ENCODE data around the gene TEX14.

GRCh38 chr17:58569196-58569595 is 122.6 kb downstream of the TEX14 start:
- no peak for TF ChIP-seq CTCF (IDR thresholded peaks at IDR 0.05)
- TF ChIP-seq POLR2AphosphoS5 (IDR thresholded peaks at IDR 0.05) = no peak
- TF ChIP-seq EP300 (IDR thresholded peaks at IDR 0.05; ENCODE audit: low read depth) = no peak
- TF ChIP-seq POLR2A (IDR thresholded peaks at IDR 0.05) = no peak

Measured in transverse colon (tissue), 4 donors.